Thymus (tissue), 11 donors: ENCODE measurements around the gene VSIG10. TPM values are rescaled to one million over a fixed set of nuclear protein-coding genes. Genes with fewer than 3 reads are reported as not detected.

Experiments
- DNase-seq, 9 donors: peaks; one replicate each; pipeline ENCODE4 v3.0.0-alpha.2; 2013; ENCODE audit warnings: low spot score in 9 of 9, low read depth in 6 of 9, missing footprints in 1 of 9
- H3K27ac ChIP-seq, 2 donors: one replicate each; pipeline ENCODE4 v1.5.1; 2013; ENCODE audit warnings: control low read depth in 1 of 2, low read depth in 1 of 2, low read length in 1 of 2, mild to moderate bottlenecking in 1 of 2, moderate library complexity in 1 of 2
- H3K27me3 ChIP-seq, 2 donors: one replicate each; pipeline ENCODE4 v1.5.1; 2013; ENCODE audit warnings: low read length in 1 of 2; ENCODE audit not compliant: control insufficient read depth in 2 of 2, insufficient read depth in 1 of 2
- H3K36me3 ChIP-seq, 2 donors: one replicate each; pipeline ENCODE4 v1.5.1; 2013; ENCODE audit warnings: low read length in 1 of 2, mild to moderate bottlenecking in 1 of 2, moderate library complexity in 1 of 2; ENCODE audit not compliant: control insufficient read depth in 2 of 2, insufficient read depth in 2 of 2
- H3K4me1 ChIP-seq, 2 donors: one replicate each; pipeline ENCODE4 v1.5.1; 2013; ENCODE audit warnings: low read length in 2 of 2; ENCODE audit not compliant: control insufficient read depth in 2 of 2, insufficient read depth in 2 of 2
- H3K4me3 ChIP-seq, 2 donors: one replicate each; pipeline ENCODE4 v1.5.1; 2013; ENCODE audit warnings: low read length in 2 of 2, control low read depth in 1 of 2, mild to moderate bottlenecking in 1 of 2
- H3K9me3 ChIP-seq, 2 donors: one replicate each; pipeline ENCODE4 v1.5.1; 2013; ENCODE audit warnings: low read length in 1 of 2, mild to moderate bottlenecking in 1 of 2; ENCODE audit not compliant: control insufficient read depth in 2 of 2, insufficient read depth in 1 of 2
- WGBS: extraction: QIAGEN DNeasy Blood & Tissue Kit; methylation state at CpG from one replicate; pipeline ENCODE4 v1.1.7; 2013; 5-methylcytosine and 5-hydroxymethylcytosine counted together
- polyA plus RNA-seq: library from polyadenylated mRNA; stranded (reverse); fragments of 200-250 nt; gene quantifications from one replicate; pipeline ENCODE4 v1.2.3, GENCODE V29; 2013
- total RNA-seq: library from RNA; stranded (reverse); fragments of 120-200 nt; gene quantifications from one replicate; pipeline ENCODE4 v1.2.4, GENCODE V29; 2013
- donor health status: healthy.

The VSIG10 gene
- total and polyA plus RNA-seq, 2 donors = 4.5 to 7.8 TPM

DNA sequence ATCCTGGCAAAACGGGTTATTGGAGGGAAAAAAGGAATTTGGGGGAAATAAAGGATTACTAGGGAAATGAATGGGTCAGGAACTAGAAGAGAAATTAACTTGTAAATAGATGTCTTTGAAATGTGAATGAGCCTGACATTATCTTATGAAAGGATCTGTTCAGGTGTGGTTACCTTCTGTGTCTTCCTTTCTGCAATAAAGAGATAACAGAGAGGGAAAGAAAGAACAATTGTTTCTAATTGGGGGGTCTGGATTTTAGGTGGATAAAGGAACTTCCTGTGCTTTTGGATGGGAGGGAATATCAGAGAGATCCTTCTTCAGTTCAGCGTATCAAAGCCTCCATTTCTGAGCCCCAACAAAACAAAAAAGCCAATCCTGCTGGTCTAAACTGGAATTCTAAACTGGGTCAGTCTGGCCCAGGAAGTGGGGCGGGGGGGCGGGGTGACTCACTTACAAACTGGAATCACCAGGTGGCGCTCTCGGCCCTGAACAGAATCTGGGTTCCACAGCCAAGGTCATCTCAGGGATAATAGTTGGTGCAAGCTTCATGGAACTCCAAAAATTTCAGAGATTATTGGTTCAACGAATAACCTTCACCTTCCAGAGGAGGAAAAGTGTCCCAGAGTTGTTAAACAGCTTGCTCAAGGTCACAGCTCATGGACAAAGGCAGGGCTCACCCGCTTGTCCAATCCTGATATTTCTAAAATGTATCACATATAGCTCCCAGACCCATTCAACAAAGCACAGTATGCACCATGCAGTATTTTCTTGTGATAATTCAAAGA lies 17.0 kb upstream of the VSIG10 start:
- peak; percentile 40 to 84 (median 69) for DNase-seq
- peak overlapping the region in 1 of 2 donors; percentile 81 for H3K27ac ChIP-seq
- H3K9me3 ChIP-seq = no peaks in the 10 kb centered on the region
- H3K4me1 ChIP-seq = peaks cover 0 to 2% of the 10 kb centered on the region in 2 donors
- WGBS = 36% methylated on average over 8 of the region's 8 CpGs
- H3K36me3 ChIP-seq = no peaks in the 10 kb centered on the region
- no peaks in the 10 kb centered on the region for H3K27me3 ChIP-seq
- no peak overlapping the region for H3K4me3 ChIP-seq

DNA sequence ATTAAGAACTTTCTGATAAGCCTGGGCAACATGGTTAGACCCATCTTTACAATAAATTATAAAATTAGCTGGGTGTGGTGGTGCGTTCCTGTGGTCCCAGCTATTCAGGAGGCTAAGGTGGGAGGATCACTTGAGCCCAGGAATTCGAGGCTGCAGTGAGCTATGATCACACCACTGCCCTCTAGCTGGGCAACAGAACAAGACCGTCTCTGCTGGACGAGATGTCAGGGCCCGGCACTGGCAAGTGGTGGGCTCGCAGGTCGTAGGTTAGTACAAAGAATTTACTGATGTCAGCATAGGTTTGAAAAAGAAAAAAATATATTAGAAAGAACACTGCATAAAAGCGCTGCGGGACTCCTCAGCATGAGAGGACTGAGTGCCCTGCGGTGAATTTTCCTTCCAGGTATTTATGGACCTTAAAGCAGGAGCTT lies 15.7 kb upstream of the VSIG10 start:
- H3K4me1 ChIP-seq = peaks cover 0 to 2% of the 10 kb centered on the region in 2 donors
- H3K9me3 ChIP-seq = no peaks in the 10 kb centered on the region
- DNase-seq = no peak
- 95% methylated on average over 10 of the region's 10 CpGs for WGBS
- H3K27ac ChIP-seq = no peak overlapping the region
- H3K4me3 ChIP-seq = no peak overlapping the region
- no peaks in the 10 kb centered on the region for H3K27me3 ChIP-seq
- no peaks in the 10 kb centered on the region for H3K36me3 ChIP-seq

DNA sequence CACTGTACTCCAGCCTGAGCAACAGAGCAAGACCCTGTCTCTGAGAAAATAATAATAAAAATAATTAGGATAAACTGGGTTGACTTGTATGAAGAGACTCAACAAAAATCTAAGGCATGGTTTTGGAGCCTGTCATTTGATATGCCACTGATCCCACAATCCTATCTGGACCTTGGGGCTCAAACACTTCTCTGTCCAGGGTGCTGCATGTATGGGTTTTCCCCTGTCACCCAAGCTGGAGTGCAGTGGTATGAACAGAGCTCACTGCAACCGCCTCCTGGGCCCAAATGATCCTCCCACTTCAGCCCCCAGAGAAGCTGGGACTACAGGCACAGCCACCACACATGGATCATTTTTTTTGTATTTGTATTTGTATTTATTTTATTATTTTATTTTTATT lies 5.3 kb upstream of the VSIG10 start:
- Histone ChIP-seq H3K27me3 (peaks cover 0 to 16% of the 10 kb centered on the region in 2 donors), H3K9me3 (no peaks in the 10 kb centered on the region), H3K4me3 (no peak overlapping the region), H3K27ac (no peak overlapping the region), H3K4me1 (peaks cover 0 to 3% of the 10 kb centered on the region in 2 donors), H3K36me3 (no peaks in the 10 kb centered on the region)
- no peak for DNase-seq
- whole genome bisulfite sequencing = 96% methylated on average over 1 of the region's 1 CpG

DNA sequence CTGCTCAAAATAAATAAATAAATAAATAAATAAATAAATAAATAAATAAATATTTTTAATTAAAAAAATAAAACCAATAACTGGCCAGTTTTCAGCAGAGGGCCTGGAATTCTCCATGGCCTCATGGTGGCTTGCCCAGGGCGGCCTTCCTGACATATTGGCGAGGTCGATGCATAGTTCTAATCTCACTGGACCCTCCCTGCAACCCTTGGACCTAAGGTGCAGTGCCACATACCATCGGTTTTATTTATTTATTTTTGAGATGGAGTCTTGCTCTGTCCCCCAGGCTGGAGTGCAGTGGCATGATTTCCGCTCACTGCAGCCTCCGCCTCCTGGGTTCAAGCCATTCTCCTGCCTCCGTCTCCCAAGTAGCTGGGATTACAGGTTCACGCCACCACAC lies 3.9 kb upstream of the VSIG10 start:
- WGBS = 96% methylated on average over 8 of the region's 8 CpGs
- Histone ChIP-seq H3K4me1 (peaks cover 7 to 8% of the 10 kb centered on the region in 2 donors), H3K27ac (no peak overlapping the region), H3K9me3 (no peaks in the 10 kb centered on the region), H3K27me3 (peaks cover 7 to 30% of the 10 kb centered on the region in 2 donors), H3K4me3 (no peak overlapping the region), H3K36me3 (no peaks in the 10 kb centered on the region)
- no peak for DNase-seq

DNA sequence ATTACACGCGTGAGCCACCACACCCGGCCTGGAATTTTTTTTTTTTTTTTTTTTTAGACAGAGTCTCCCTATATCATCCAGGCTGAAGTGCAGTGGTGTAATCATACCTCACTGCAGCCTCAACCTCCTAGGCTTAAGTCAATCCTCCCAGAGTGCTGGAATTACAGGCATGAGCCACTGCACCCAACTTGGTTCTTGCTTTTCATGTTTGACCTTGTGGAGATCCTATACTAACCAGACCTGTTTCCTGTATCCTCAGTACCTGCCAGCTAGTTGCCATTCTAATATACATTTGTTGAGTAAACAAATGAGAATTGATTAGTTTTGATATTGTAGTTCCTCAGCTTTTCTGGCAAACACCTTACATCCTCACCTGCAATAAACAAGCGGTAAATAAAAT lies 3.2 kb upstream of the VSIG10 start:
- Histone ChIP-seq H3K4me3 (no peak overlapping the region), H3K4me1 (peaks cover 7 to 8% of the 10 kb centered on the region in 2 donors), H3K27ac (no peak overlapping the region), H3K27me3 (peaks cover 8 to 37% of the 10 kb centered on the region in 2 donors), H3K9me3 (no peaks in the 10 kb centered on the region), H3K36me3 (no peaks in the 10 kb centered on the region)
- WGBS = 98% methylated on average over 4 of the region's 4 CpGs
- DNase-seq = no peak

DNA sequence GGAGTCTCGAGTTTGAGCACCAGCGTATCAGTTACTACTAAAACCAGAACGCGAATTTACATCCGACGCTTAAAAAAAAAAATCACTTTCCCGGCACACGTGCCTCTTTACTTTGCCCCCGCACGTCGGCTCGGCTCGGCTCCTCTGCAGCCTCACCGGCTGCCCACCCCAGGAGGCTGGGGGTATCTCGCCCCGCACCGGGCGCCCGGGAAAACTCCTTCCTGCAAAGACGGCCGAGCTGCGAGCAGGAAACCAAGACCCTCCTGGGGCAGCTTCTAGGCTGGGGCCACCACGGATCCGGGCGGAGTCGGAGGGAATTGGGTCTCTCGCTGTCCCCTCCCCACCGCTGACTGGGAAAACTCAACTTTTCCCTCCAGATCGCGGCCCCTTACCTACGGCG lies 610 bp downstream of the VSIG10 start:
- 0% methylated on average over 32 of the region's 32 CpGs for WGBS
- H3K4me1 ChIP-seq = peaks cover 7 to 8% of the 10 kb centered on the region in 2 donors
- no peaks in the 10 kb centered on the region for H3K9me3 ChIP-seq
- DNase-seq = no peak
- no peaks in the 10 kb centered on the region for H3K36me3 ChIP-seq
- H3K27me3 ChIP-seq = peaks cover 8 to 44% of the 10 kb centered on the region in 2 donors
- no peak overlapping the region for H3K27ac ChIP-seq
- H3K4me3 ChIP-seq = peak overlapping the region; percentile 27 to 54

DNA sequence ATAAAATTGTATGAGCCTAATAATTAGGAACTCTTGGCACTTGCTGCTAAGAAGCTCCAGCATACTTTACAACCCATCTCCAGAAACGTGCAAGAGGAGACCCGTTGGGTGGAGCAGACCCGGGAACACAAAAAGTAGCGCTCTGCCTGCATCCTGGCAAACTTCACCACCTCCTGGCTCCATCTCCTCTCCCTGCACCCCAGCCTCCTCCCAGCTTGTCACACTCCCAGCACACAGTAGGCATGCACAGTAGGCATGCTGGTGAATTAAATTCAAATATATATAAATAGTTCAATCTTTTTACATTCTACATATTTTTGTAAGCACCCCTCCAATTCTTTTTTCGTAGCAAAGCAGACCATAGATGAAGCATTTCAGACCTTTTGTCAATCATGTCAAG lies 1.2 kb downstream of the VSIG10 start:
- H3K9me3 ChIP-seq = no peaks in the 10 kb centered on the region
- H3K36me3 ChIP-seq = no peaks in the 10 kb centered on the region
- H3K27me3 ChIP-seq = peaks cover 8 to 44% of the 10 kb centered on the region in 2 donors
- H3K4me1 ChIP-seq = peaks cover 7 to 8% of the 10 kb centered on the region in 2 donors
- 61% methylated on average over 5 of the region's 5 CpGs for WGBS
- H3K4me3 ChIP-seq = no peak overlapping the region
- no peak for DNase-seq
- no peak overlapping the region for H3K27ac ChIP-seq

DNA sequence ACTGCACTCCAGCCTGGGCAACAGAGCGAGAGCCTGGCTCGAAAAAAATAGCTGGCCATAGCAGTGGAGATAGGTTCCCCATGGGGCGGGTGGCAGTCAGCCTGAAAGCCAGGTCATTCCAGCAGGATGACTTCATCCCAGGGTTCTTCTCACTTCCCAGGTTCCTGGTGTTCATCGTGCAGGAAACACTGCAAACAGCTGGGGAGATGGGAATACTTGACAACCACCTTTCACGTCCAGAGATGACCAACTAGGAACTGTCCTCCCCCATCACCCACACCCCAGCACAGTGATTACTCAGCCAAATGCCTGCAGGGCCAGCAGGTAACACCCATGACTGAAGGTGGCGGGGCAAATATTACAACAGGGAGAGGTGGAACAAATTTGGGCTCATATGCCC lies 1.7 kb downstream of the VSIG10 start:
- DNase-seq = no peak
- WGBS = 99% methylated on average over 6 of the region's 6 CpGs
- Histone ChIP-seq H3K4me1 (peaks cover 7 to 8% of the 10 kb centered on the region in 2 donors), H3K27me3 (peaks cover 8 to 44% of the 10 kb centered on the region in 2 donors), H3K9me3 (no peaks in the 10 kb centered on the region), H3K4me3 (no peak overlapping the region), H3K27ac (no peak overlapping the region), H3K36me3 (no peaks in the 10 kb centered on the region)

DNA sequence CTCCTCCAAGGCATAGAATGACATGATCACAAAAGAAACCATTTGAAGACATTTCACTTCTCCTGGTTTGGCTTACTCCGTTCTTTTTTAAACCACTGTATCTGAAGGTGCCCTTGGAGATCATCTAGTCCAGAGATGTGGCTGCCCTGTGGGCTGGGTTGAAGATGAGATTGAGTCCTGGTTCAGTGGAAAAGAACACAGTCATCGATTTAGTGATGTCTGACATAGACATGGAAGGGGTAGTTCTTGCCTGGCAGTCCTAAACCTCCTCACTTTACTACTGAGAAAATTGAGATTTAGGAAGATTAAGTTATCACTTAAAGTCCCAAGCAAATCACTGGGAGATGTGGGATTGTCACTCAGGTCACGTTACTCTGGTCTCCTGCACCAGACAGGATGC lies 2.8 kb downstream of the VSIG10 start:
- no peak overlapping the region for H3K27ac ChIP-seq
- 91% methylated on average over 3 of the region's 3 CpGs for WGBS
- DNase-seq = no peak

More for the DNA sequence above, 2.8 kb downstream of the VSIG10 start:
- Histone ChIP-seq H3K27me3 (peaks cover 8 to 44% of the 10 kb centered on the region in 2 donors), H3K4me3 (no peak overlapping the region), H3K36me3 (no peaks in the 10 kb centered on the region), H3K4me1 (peaks cover 7 to 8% of the 10 kb centered on the region in 2 donors), H3K9me3 (no peaks in the 10 kb centered on the region)
